ENCODE results near the gene GOLGA3.
"Not testable (repeated sequence)": the region's sequence is repeated elsewhere in the genome, so short reads cannot be mapped to it uniquely, and the experiment has no call there.

The GOLGA3 gene

GRCh38 chr12:132761032-132761920 lies 67.4 kb downstream of the GOLGA3 start, which contains the start of gene ANKLE2:
TSS of gene ANKLE2 (minus strand) at chr12:132761832. CDS start at chr12:132761798, 34 bp downstream.
- H3K4me3 ChIP-seq (ENCODE audit: low read length, poor library complexity, severe bottlenecking) = peak within 1 kb of the TSS; percentile 84
- peaks cover 37% of the 10 kb centered on the region for H3K4me1 ChIP-seq (ENCODE audit: insufficient read depth, low read length, poor library complexity, severe bottlenecking)
- peaks cover 8% of the 10 kb centered on the region; the same call in 1 of the 2 replicates for H3F3A ChIP-seq (ENCODE audit: low read depth)
- peak within 1 kb of the TSS; percentile 89 for H3K4me2 ChIP-seq (ENCODE audit: low read depth, low read length, poor library complexity, severe bottlenecking)
- H3K79me2 ChIP-seq (ENCODE audit: insufficient read depth, low read length) = peaks cover 70% of the 10 kb centered on the region
- TF ChIP-seq, protein P1, sequence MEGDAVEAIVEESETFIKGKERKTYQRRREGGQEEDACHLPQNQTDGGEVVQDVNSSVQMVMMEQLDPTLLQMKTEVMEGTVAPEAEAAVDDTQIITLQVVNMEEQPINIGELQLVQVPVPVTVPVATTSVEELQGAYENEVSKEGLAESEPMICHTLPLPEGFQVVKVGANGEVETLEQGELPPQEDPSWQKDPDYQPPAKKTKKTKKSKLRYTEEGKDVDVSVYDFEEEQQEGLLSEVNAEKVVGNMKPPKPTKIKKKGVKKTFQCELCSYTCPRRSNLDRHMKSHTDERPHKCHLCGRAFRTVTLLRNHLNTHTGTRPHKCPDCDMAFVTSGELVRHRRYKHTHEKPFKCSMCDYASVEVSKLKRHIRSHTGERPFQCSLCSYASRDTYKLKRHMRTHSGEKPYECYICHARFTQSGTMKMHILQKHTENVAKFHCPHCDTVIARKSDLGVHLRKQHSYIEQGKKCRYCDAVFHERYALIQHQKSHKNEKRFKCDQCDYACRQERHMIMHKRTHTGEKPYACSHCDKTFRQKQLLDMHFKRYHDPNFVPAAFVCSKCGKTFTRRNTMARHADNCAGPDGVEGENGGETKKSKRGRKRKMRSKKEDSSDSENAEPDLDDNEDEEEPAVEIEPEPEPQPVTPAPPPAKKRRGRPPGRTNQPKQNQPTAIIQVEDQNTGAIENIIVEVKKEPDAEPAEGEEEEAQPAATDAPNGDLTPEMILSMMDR (conservative IDR thresholded peaks at IDR 0.05; ENCODE audit: low read length) = no peak
- no peak for TF ChIP-seq EZH2phosphoT487 (IDR thresholded peaks at IDR 0.05; ENCODE audit: borderline replicate concordance)
- peak within 1 kb of the TSS; percentile 82 for H2AFZ ChIP-seq (ENCODE audit: low read length)
- H3K36me3 ChIP-seq (ENCODE audit: insufficient read depth, low read length) = no peaks in the 10 kb centered on the region
- H3K9me3 ChIP-seq (ENCODE audit: insufficient read depth, low read depth, low read length) = no peaks in the 10 kb centered on the region
- no peaks in the 10 kb centered on the region for H3K9me2 ChIP-seq (replicated peaks; ENCODE audit: low read depth, low read length)
- peak within 1 kb of the TSS; percentile 93 for H3K9ac ChIP-seq (ENCODE audit: low read depth, low read length, poor library complexity, severe bottlenecking)
- H3K27me3 ChIP-seq (ENCODE audit: insufficient read depth, low read length, poor library complexity, severe bottlenecking) = no peaks in the 10 kb centered on the region
- H4K20me1 ChIP-seq (ENCODE audit: insufficient read depth, low read length, poor library complexity, severe bottlenecking) = peaks cover 45% of the 10 kb centered on the region

- TF ChIP-seq, protein P1 (conservative IDR thresholded peaks at IDR 0.05; ENCODE audit: low read length) = no peak
- no peak for TF ChIP-seq EZH2phosphoT487 (IDR thresholded peaks at IDR 0.05; ENCODE audit: borderline replicate concordance)
- H3K4me3 ChIP-seq (ENCODE audit: low read length, poor library complexity, severe bottlenecking) = peak overlapping the region; percentile 84
These were observed 69.3 kb downstream of the GOLGA3 start for GRCh38 chr12:132759359-132759758.

GRCh38 chr12:132758825-132759224 lies 69.8 kb downstream of the GOLGA3 start:
- not testable (repeated sequence) for H3K9ac ChIP-seq (ENCODE audit: low read depth, low read length, poor library complexity, severe bottlenecking); H3K27me3 ChIP-seq (ENCODE audit: insufficient read depth, low read length, poor library complexity, severe bottlenecking); H3K4me2 ChIP-seq (ENCODE audit: low read depth, low read length, poor library complexity, severe bottlenecking); H3K36me3 ChIP-seq (ENCODE audit: insufficient read depth, low read length); H3F3A ChIP-seq (ENCODE audit: low read depth); H3K9me3 ChIP-seq (ENCODE audit: insufficient read depth, low read depth, low read length); H3K9me2 ChIP-seq (replicated peaks; ENCODE audit: low read depth, low read length); H2AFZ ChIP-seq (ENCODE audit: low read length); H3K4me3 ChIP-seq (ENCODE audit: low read length, poor library complexity, severe bottlenecking)
- Histone ChIP-seq H3K4me1 (ENCODE audit: insufficient read depth, low read length, poor library complexity, severe bottlenecking) (peaks cover 15% of the 10 kb centered on the region), H3K79me2 (ENCODE audit: insufficient read depth, low read length) (peaks cover 88% of the 10 kb centered on the region), H4K20me1 (ENCODE audit: insufficient read depth, low read length, poor library complexity, severe bottlenecking) (peaks cover 56% of the 10 kb centered on the region)

More at GRCh38 chr12:132759359-132759758, 69.3 kb downstream of the GOLGA3 start:
- Histone ChIP-seq H4K20me1 (ENCODE audit: insufficient read depth, low read length, poor library complexity, severe bottlenecking) (peaks cover 51% of the 10 kb centered on the region), H3K4me2 (ENCODE audit: low read depth, low read length, poor library complexity, severe bottlenecking) (peak overlapping the region; percentile 89), H3F3A (ENCODE audit: low read depth) (peaks cover 8% of the 10 kb centered on the region; the same call in 1 of the 2 replicates), H3K79me2 (ENCODE audit: insufficient read depth, low read length) (peaks cover 85% of the 10 kb centered on the region), H2AFZ (ENCODE audit: low read length) (no peak overlapping the region), H3K4me1 (ENCODE audit: insufficient read depth, low read length, poor library complexity, severe bottlenecking) (peaks cover 20% of the 10 kb centered on the region), H3K9ac (ENCODE audit: low read depth, low read length, poor library complexity, severe bottlenecking) (no peak overlapping the region), H3K9me2 (replicated peaks; ENCODE audit: low read depth, low read length) (no peaks in the 10 kb centered on the region), H3K9me3 (ENCODE audit: insufficient read depth, low read depth, low read length) (no peaks in the 10 kb centered on the region), H3K27me3 (ENCODE audit: insufficient read depth, low read length, poor library complexity, severe bottlenecking) (no peaks in the 10 kb centered on the region), H3K36me3 (ENCODE audit: insufficient read depth, low read length) (peaks cover 6% of the 10 kb centered on the region; the same call in 1 of the 2 replicates)

Data from Loucy (cell line).